SH-SY5Y (cell line): ENCODE measurements around the gene BCL11A.

Experiments used
- GATA2 ChIP-seq: IDR thresholded peaks from 2 replicates; pipeline ENCODE4 v1.6.1; 2011; ENCODE audit warnings: mild to moderate bottlenecking, low read depth, low read length
- GATA3 ChIP-seq: IDR thresholded peaks from 2 replicates; pipeline ENCODE4 v1.6.1; 2011; ENCODE audit warnings: low read depth, mild to moderate bottlenecking, low read length, moderate library complexity

Gene BCL11A

DNA sequence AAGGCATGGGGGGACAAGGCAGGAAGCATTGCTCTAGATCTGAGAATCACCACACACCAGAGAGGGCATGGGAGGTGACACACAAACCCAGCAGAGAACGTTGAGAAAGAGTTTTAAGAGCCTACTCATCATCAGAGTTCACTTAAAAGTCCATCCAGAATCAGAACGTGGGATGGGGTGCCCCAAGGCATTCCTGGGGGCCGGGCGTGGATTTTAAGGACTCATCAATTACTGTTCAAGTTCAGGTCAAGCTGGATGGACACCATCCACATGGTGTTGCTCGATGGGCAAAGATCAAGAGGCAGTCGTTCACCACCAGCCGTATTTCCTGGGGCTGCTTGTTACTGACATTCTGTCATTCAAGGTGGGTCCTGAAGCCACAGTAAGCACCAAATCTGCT is 34.9 kb downstream of the BCL11A start:
- TF ChIP-seq GATA2, result no peak
- TF ChIP-seq GATA3, result no peak

DNA sequence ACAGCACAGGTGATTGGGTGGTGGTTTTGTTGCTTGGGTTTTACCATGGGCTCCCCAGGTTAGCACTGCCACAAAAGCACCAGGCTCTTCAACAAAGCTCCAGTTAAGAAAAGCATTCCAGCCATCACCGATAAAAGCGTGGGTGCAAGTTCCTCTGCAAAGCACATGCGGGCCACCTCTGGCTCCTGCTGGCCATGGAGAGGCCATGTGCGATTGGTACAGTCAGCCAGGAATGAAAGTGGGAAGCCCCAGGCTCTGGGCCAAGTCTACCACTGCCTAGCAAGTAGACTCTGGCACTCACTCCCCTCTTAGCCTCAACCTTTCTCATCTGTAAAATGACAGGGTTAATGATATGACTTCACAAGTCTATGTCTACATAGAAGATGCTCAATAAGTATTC is 36.0 kb downstream of the BCL11A start:
- TF ChIP-seq GATA2, result no peak
- TF ChIP-seq GATA3, result no peak

DNA sequence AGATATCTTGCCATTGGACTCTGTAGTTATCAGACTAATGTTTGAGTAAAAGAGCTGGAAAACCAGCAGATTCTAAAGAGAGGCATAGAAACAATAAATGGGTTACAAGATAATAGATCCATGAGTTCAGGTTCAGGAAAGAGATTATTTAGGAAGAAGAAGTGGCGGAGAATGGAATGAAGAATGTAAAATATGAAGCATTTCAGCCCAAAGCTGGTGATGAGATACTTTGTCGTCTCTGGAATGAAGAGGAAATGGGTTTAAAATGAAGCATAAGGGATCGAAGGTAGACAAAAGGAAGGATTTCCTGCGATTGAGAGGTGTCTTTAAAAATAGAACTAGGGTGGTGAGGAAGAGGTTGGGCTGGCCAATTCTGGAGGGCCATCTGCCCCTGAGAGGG is 36.6 kb downstream of the BCL11A start:
- TF ChIP-seq GATA3, result no peak
- no peak for TF ChIP-seq GATA2

DNA sequence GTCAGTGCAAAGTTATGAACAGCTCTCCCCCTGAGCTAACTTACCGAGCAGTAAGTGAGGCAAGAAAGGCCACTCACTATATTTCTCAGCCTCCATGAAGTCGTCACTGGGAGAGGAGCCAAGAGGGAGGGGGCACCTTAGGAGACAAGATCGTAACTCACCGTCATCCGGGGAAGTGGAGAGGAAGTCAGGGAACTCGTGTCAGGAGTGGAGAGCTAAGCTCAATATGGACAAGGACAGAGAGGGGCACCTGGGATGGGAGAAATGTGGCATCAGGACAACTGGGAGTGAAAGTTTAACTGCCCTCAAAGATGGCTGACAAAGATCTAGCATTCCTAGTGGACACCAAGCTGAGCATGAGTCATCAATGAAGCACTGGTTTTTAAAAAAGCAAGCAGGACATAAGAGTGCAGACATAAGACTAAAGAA is 37.1 kb downstream of the BCL11A start:
- TF ChIP-seq GATA3 (no peak), GATA2 (no peak)

DNA sequence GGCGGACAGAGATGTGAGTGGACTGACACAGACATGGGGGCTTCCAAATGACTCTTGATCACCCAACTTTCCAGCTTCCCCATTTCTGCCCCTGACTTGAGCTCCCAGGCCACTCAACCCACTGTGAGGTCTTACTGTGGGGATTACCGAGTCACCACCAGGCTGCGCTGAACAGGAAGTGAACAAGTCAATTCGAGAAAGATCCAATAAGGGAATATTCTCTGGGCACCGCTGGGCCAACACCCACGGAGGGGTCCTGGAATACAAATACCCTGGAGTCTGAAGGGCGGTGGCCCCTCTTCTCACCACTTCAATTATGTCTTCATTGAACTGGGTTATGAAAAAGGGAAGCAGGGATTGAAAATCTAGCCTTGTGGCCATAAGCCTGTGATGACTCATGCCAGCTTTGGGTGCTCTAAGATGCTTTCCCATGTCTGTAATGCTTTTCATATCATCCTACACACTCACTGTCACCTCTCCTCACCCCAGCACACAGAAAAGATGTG is 37.7 kb downstream of the BCL11A start:
- TF ChIP-seq GATA3, result no peak
- no peak for TF ChIP-seq GATA2

DNA sequence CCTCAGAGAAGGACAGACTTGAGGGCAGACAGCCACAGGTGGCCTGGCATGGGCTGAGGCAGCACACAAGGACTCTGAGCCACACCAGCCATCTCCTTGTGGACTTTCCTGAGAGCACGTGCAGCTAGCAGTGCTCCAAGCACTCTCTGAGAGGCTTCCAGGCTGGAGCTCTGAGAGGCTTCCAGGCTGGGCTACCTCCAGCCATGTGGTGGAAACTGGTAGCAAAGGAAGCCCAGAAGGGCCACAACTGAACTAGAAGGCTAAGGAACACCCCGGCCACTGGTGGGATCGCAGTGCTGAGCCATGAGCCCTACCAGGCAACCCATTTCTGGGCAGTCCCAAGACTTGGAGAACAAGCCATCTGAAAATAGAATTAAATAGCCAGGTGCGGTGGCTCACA is 39.5 kb downstream of the BCL11A start:
- TF ChIP-seq GATA2 (no peak), GATA3 (no peak)

- TF ChIP-seq GATA2 (no peak), GATA3 (no peak)
Measured at GRCh38 chr2:60513191-60513590, 40.3 kb downstream of the BCL11A start.

GRCh38 chr2:60512641-60513040 is 40.8 kb downstream of the BCL11A start:
- no peak for TF ChIP-seq GATA2
- TF ChIP-seq GATA3, result no peak

DNA sequence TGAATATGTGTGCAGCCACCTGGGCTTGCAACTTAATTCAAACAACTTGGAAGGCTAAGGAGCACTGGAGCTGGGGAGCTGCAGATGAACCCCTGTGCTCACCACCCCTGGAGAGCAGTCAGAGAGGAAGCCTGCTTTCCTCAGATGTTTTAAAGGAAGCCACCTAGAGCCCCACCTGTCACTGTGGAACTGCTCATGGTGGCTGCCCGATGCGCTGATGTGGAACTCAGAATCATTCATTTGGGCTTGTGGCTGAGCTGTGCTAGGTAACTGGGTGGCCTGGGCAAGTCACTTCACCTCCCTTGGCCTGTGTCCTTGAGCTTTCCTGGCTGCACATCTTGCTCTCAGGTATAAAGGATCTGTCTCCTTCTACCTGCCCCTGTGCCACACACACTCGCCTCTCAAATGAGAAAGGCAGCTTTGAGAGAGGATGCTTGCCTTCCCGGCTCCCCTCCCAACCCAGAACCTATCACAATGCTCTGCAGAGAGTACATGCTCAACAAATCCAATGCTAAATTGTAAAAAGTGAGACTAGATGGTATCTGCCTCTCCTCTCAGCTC is 41.3 kb downstream of the BCL11A start:
- TF ChIP-seq GATA2, result no peak
- no peak for TF ChIP-seq GATA3

GRCh38 chr2:60510713-60511112 is 42.7 kb downstream of the BCL11A start:
- TF ChIP-seq GATA3 (no peak), GATA2 (no peak)

DNA sequence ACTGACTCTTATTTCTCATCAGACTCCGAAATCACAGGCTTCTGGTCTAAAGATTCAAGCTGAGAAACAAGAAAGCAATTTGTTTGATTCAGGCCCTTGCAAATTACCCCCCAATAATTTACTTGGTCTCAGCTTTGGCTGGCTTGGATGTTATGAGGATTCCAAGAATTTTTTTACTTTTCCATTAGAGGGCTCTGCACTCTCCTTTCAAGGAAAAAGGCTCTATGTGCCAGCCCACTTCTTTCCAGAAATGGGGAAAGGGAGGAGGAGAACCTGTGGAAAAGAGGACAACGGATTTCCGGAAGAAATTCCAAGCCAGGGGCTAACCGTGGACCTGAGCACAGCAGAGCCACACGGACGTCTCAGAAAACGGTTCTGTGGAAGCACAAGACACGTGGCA is 44.4 kb downstream of the BCL11A start:
- no peak for TF ChIP-seq GATA2
- TF ChIP-seq GATA3, result no peak

DNA sequence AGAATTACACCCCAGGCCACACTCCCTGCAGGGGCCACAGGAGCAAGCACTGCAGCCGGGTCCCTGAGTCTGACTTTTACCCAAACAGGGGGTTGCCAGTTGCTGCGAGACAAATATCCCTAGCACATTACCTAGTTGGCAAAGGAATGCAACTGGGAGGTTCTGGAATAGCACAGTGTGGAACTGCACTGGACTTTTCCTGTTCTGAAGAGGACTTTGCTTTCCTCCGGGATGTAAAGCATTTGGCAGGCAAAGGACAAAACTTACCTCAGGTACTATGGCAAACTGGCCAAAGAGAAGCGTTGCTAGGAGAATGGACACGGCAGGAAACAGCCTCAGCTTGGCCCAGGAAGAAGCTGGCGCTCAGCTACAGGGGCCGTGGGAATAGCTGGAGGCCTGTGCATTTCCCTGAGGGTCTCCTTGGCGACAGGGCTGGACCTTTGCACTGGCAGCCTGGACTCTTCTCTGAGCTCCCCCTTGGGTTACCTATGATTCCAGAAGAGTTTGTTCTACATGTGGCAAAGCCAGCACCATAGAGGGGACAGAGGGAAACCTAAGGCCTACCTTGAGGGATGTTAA is 45.0 kb downstream of the BCL11A start:
- TF ChIP-seq GATA2, result no peak
- no peak for TF ChIP-seq GATA3

GRCh38 chr2:60507211-60507965 is 46.1 kb downstream of the BCL11A start:
- TF ChIP-seq GATA3 (no peak), GATA2 (no peak)

- TF ChIP-seq GATA3, result no peak
- TF ChIP-seq GATA2, result no peak
Measured at GRCh38 chr2:60505880-60506260, 47.6 kb downstream of the BCL11A start.
